HK-2 (cell line): ENCODE data around the gene HLA-DOB.

ENCODE experiments used
- DNase-seq: peaks from one replicate; pipeline ENCODE4 v3.0.0-alpha.2; 2018; ENCODE audit not compliant: unreplicated experiment

Gene HLA-DOB

GRCh38 chr6:32816746-32817204 lies at the start of gene HLA-DOB:
Gene HLA-DOB (minus strand): TSS chr6:32817002. CDS start chr6:32816951, 51 bp downstream.
- DNase-seq, result no peak

- no peak for DNase-seq
Observed at GRCh38 chr6:32865724-32866443, 49.1 kb upstream of the HLA-DOB start.

GRCh38 chr6:32862725-32863124 lies 45.9 kb upstream of the HLA-DOB start:
- no peak for DNase-seq

GRCh38 chr6:32860674-32861073 lies 43.9 kb upstream of the HLA-DOB start:
- DNase-seq, result no peak

GRCh38 chr6:32858194-32858593 lies 41.4 kb upstream of the HLA-DOB start:
- no peak for DNase-seq

- DNase-seq, result no peak
Observed at GRCh38 chr6:32857156-32857891, 40.5 kb upstream of the HLA-DOB start.

GRCh38 chr6:32855467-32856174 lies 38.8 kb upstream of the HLA-DOB start:
- no peak for DNase-seq

GRCh38 chr6:32854376-32855178 lies 37.8 kb upstream of the HLA-DOB start:
- no peak for DNase-seq

GRCh38 chr6:32853541-32854375 lies 37.0 kb upstream of the HLA-DOB start, which contains the start of the genes PSMB9 and TAP1:
Gene PSMB9 (plus strand): TSS chr6:32854192. CDS start chr6:32854230, 38 bp downstream.
Gene TAP1 (minus strand): TSS chr6:32853704. CDS start chr6:32853636, 68 bp downstream.
- DNase-seq, result peak; percentile 88

GRCh38 chr6:32852844-32853540 lies 36.2 kb upstream of the HLA-DOB start:
- peak; percentile 68 for DNase-seq

- DNase-seq, result no peak
Observed at GRCh38 chr6:32852018-32852843, 35.4 kb upstream of the HLA-DOB start.

- DNase-seq, result no peak
Observed at GRCh38 chr6:32851025-32851424, 34.2 kb upstream of the HLA-DOB start.

GRCh38 chr6:32849126-32849525 lies 32.3 kb upstream of the HLA-DOB start:
- DNase-seq, result no peak

- no peak for DNase-seq
Observed at GRCh38 chr6:32847795-32848194, 31.0 kb upstream of the HLA-DOB start.

- no peak for DNase-seq
Observed at GRCh38 chr6:32847004-32847403, 30.2 kb upstream of the HLA-DOB start.

GRCh38 chr6:32845384-32845884 lies 28.6 kb upstream of the HLA-DOB start:
- no peak for DNase-seq

- no peak for DNase-seq
Observed at GRCh38 chr6:32844839-32845383, 28.1 kb upstream of the HLA-DOB start.
